HG03135 (cell line): ENCODE data around the gene NPC1L1.
"Not testable (repeated sequence)": the region's sequence is repeated elsewhere in the genome, so short reads cannot be mapped to it uniquely, and the experiment has no call there.

Experiments
- ATAC-seq: cut with Tn5 transposase; IDR thresholded peaks from one replicate; pipeline ENCODE4 v1.9.1; 2021; ENCODE audit warnings: mild to moderate bottlenecking, moderate library complexity; ENCODE audit not compliant: unreplicated experiment

Gene NPC1L1

DNA sequence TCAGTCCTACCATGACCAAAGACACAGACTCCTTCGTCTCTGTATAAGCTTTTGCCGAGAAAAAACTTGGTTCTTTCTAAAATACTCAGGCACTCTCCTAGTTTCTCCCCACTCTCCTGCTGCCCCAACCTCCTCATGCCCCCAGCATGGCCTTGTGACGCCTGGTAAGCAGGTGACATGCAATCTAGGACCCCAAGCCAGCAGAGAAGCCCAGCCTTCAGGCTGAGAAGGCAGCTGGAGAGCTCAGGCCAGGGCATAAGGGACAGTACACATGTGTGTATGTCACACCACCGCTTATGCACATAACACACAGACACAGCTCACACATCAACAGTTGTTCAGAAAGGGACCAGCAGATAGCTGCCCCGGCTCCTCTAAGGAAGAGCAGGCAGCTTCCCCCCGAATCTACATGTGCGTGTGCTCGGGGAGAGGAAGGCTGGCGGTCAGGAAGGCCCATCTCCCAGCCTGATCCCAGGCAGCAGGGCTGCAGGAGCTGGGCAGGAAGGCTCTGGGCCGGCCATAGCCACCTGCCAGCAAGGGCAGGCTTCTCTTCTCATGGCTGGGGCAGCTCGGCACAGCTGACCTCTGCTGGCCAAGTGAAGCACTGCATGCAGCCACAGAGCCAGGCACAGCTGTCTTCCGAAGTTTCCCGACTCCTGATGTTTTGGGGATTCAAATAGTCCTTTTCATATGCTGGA lies 24.1 kb upstream of the NPC1L1 start:
- ATAC-seq = no peak

DNA sequence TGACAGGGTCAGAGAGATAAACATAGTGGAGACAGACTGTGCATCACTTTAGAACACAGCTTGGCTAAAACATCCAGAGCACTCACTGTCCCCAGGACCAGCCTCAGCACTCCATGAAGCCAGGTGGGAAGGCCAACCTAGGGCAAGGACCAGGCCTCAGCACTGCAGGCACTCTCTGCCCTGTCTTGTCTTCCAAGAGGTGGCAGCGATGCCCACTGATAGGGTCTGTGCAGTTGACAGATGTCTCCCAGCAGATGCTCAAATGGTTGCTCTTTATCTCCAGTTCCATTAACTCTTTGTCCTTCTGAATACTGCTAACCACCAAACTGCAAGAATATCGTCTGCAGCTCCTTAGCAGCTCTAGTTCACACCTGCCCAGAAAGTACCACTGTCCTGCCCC lies 23.5 kb upstream of the NPC1L1 start:
- ATAC-seq = no peak

DNA sequence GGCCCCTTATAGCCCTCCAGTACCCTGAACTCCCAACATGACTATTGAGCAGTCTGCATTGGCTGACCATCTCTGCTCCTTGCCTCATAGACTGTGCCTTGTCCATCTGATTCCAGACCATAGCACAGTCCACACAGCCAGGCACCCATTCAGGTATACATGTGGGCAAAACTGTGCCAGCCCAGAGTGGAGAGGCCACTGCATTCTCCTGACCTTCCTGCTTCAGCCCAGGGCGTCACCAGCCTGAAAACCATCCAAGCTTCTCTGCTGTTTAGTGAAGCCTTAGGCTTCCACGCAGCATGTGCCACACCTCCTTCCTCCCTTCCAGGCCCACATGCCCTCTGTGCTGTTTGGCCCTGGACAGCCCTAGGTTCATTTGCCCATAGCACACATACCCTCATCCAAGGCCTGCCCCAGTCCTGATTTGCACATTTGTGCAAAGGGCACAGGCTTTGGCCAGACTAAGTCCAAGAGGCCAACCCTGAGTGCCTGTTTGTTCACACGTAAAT lies 22.1 kb upstream of the NPC1L1 start:
- no peak for ATAC-seq

DNA sequence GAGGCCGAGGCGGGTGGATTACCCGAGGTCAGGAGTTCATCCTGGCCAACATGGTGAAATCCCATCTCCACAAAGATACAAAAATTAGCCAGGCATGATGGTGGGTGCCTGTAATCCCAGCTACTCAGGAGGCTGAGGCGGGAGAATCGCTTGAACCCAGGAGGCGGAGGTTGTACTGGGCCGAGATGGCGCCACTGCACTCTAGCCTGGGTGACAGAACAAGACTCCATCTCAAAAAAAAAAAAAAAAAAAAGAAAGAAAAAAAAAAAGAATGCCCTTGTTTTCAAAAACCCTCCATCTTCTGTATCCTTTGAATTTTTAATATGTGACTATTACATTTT lies 21.5 kb upstream of the NPC1L1 start:
- not testable (repeated sequence) for ATAC-seq

DNA sequence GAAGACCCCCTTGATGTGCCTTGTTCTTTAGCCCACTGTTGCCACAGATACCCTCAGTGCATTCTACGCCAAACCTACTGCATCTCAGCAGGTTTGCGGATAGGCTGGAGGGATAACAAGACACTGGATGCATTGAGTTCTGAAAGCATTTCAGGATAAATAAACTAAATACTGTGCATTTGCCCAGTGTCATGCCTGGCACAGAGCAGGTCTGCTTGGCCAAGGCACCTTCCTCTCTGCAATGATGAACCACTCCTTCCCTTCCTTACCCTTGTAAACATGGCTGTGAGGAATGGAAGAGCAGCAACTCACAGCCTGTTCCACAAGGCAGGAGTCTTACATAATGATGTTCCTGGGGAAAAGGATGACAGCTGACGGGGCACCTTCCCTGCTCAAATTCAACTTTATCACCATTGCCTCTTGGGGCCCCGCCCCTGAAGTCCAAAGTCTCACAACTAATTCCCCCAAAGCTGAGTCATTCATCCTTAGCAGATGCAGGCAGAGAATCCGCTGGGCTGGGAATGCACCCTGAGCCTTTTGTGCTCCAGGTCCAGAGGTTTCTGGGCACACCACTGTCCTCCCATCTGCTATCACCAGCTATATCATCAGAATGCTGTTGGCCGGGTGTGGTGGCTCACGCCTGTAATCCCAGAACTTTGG lies 21.0 kb upstream of the NPC1L1 start:
- ATAC-seq = no peak

DNA sequence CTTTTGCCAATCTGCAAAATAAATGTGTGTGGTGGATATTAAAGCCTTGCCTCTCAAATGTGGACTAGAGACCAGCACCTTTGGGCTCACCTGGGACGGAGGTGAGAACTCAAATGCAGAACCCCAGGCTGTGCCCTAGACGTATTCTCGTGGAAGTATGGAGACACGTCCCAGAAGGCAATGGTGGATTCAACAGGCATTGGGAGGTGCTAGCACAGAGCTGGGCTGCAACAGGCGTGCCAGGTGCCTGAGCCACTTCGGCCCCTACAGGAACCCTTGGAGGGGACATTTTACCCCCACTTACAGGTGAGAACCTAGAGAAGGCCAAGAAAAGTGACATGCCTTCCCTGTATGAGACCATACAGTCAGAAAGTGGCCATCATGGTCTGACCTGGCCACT lies 20.4 kb upstream of the NPC1L1 start:
- ATAC-seq = no peak

DNA sequence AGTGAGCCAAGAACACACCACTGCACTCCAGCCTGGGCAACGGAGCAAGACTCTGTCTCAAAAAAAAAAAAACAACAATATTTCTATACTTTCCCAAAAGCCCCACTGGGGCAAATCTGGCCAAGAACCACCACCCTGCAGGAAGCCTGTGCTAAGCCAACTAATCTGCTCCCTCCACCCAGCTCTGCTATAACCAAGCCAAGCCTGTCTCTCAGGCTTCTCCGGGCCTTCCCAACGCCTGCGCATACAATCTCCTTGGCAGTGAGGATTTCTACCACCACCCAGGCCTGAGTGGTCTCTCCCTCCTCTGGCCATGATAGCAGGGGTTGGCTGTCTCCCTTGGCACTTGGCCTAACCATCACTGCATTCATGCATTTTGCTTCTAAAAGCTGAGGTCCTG lies 18.4 kb upstream of the NPC1L1 start:
- ATAC-seq = no peak

DNA sequence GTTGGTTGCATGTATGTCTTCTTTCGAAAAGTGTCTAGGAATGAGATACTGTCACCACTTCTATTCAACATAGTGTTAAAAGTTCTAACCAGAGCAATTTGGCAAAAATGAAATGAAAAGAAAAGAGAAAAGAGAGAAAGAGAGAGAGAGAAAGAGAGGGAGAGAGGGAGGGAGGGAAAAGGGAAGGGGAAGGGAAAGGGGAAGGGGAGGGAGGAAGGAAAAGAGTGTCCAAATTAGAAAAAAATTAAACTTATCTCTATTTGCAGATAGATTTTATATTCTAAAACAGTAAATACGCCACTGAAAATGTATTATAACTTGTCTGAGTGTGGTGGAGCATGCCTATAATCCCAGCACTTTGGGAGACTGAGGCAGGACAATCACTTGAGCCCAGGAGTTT lies 16.4 kb upstream of the NPC1L1 start:
- ATAC-seq = no peak

DNA sequence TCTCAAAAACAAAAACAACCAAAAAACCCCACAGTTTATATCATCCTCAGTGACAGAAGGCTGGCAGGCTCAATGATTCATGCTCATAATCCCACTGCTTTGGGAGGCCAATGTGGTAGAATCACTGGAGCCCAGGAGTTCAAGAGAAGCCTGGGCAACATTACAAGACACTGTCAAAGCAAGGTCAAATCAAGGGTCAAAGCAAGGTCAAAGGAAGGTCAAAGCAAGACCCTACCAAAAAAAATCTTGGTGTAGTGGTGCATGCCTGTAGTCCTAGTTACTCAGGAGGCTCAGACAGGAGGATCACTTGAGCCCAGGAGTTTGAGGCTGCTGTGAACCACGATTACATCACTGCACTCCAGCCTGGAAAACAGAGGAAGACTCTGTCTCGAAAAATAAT lies 14.2 kb upstream of the NPC1L1 start:
- no peak for ATAC-seq

DNA sequence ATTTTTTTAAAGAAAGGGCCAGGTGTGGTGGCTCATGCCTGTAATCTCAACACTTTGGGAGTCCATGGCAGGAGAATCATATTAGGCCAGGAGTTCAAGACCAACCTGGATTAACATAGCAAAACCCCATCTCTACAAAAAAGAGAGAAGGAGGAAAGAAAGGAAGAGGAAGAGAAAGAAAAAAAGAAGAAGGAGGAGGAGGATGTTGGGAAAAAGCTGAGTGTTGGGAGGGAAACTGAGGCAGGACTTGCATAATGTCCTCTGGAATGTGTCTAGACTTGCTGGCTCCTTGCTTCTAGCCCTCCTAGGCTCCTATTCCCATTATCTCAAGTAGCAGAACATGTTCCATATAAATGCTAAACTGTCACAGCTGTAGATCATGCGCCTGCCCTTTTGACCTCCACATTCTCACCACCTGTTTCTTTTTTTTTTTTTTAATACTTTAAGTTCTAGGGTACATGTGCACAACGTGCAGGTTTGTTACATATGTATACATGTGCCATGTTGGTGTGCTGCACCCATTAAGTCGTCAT lies 11.4 kb upstream of the NPC1L1 start:
- ATAC-seq = not testable (repeated sequence)

DNA sequence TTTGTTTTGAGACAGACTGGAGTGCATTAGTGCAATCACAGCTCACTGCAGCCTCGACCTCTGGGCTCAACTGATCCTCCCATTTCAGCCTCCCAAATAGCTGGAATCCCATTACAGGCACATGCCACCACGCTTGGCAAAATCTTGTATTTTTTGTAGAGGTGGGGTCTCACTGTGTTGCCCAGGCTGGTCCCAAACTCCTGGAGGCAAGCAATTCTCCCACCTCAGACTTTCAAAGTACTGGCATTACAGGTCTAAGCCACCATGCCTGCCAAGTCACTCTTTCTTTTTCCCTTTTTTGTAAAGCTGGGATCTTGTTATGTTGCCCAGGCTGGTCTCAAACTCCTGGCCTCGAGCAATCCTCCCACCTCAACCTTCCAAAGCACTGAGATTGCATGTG lies 8.3 kb upstream of the NPC1L1 start:
- no peak for ATAC-seq

DNA sequence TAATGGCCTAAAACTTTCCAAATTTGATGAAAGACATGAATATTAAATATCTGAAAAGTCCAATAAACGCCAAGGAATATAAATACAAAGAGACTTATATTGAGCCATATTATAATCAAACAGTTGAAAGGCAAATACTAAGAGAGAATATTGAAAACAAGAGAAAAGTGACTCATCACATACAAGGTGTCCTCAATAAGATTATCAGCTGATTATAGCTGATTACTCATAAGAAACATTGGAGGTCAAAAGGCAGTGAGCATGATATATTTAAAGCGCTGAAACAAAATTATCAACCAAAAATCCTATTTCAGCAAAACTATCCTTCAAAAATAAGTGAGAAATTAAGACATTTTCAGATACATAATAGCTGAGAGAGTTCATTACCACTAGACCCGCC lies 7.8 kb upstream of the NPC1L1 start:
- no peak for ATAC-seq

DNA sequence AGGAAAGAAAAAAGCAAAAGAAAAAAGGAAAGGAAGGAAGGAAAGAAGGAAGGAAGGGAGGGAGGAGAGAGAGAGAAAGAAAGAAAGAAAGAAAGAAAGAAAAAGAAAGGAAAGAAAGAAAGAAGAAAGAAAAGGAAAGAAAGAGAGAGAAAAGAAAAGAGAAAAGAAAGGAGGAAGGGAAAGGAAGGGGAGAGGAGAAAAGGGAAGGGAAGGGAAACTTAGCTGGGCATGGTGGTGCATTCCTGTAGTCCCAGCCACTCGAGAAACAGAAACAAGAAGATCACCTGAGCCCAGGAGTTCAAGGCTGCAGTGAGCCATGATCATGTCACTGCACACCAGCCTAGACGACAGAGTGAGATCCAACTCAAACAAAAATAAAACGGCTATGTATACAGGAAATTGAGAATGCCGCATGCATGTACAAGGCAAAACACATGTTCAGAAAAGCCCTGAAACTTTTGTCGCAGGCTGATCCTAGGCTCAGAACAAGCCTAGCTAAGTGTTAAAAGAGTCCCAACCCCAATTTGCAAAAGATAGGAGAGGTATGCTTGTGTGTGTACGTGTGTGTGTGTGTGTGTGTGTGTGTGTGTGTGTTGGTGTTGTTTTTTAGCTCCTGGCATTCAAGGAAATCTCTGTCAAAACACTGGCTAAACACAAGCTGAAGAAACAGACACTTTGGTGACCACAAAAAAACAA lies 6.6 kb upstream of the NPC1L1 start:
- ATAC-seq = no peak

DNA sequence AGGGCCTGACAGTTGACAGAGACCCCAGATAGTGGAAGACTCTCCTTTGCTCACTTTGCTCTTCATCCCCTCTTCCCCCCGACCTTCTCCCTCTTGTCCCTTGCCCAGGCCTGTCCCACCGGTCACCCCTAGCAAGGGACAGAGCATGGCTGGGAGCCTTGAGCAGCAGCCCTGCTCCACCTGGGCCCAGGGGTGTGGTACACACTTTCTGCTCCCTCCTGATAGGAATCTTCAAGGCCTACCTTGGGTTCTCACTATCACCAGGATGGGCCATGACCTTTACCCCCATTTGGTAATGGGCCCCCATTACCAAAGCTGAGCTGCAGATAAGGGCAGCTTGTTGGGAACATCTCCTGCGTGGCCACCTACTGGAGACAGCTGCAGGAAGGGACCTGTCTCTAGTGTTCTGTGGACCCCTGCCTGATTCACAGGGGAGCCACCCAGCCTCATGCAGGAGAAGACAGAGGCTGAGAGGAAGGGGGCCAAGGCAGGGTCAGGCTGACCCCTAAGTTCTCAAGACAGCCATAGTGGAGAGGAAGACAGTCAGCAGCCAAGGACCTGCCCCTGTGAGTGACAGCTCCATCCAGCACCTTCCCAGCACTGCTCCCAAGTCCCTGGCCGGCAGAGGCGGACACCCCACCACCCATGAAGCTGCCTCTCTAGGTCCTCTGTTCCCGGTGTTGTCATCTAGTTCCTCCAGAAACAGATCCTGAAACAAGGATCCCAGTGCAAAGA lies 913 bp upstream of the NPC1L1 start:
- no peak for ATAC-seq

DNA sequence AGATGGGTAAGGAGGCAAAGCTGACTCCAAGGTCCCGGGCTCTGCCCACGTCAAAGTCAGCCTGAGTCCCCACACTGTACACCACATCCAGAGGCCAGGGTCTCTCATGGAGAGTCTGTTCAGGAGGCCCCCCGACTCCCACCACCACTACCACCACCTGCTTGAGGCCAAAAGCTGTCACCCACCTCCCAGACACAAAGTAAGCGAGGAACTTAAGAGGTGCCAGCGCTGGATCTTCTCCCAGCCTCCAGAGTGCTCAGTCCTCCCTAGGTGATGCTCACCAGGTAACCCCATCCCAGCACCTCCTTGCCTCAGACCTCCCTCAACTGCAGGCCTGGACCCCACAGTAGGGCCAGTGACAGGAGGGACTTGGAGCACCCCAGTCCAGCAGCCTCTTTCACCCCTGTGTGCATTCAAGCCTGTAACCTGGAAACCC lies 520 bp downstream of the NPC1L1 start:
- no peak for ATAC-seq

DNA sequence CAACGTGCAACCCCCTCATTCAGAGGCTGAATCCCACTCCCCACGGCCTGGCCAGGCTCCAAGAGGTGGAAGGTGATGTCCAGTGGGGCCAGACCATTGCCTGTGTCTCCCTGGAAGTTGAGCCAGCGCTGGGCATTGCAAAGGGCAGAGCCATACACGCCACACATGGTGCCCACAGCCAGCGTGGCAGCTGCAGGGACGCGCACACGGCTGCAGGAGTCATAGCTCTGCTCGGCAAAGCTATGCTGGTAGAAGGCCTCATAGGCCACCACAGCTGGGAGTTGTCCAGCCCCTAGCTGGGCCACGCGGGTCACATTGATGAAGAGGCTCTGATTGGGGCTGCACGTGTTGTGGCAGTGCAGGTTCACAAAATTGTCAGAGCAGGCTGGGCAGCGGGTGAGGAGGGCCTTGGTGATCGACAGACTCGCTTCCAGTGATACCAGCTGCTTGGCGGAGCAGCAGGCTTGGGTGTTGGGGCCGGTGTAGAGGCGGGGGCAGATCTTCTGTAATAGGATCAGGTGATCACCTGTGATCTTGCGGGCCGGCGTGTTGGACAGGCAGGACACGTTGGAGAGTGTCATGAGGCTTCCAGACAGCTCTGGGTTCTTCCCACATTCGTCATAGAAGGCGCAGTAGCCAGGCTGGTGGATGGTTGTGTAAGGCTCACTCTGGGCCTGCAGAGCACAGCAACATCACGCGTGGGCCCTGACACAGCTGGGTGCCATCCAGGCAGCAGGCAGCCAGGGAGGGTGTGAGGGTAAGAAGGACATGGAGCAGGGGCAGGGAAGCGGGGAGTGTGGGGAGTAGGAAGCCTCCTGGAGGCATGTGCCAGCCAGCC lies 1.2 kb downstream of the NPC1L1 start:
- ATAC-seq = no peak

DNA sequence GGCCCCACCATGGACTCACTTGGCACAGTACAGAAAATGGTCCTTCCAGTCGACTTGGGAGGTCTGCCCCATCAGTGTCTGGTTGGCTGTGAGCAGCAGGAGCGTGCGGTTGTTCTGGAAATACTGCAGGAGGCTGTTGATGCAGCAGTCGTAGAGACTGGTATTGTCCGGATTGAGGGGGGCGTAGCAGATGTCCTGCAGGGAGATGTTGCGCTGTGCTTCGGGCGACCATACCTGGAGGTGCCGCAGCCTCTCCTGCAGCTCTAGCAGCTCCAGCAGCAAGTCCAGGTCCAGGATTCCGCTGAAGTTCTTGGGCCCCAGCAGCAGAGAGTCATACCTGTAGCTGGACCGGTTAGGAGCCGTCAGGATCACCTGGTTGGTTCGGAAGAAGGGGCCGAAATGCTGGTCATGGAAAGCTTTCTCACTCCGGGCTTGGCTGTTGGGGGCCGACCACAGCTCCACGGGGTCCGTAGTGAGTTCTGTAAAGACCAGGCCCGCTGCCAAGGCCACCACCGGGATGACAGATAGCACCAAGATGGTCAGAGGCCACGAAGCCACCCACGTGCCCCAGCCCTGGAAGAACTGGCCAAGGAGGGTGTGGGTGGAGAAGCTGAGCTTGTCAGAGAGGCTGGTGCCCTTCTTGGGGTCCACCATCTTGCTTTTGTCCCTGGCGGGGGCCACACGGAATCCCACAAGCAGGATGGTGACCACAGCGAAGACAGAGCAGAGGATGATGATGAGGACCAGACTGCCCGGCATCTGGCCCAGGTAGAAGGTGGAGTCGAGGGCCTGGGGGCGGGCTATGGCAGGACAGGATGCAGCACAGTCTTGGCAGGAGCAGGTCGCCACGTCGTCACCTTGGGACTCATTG lies 2.1 kb downstream of the NPC1L1 start:
- ATAC-seq = no peak

DNA sequence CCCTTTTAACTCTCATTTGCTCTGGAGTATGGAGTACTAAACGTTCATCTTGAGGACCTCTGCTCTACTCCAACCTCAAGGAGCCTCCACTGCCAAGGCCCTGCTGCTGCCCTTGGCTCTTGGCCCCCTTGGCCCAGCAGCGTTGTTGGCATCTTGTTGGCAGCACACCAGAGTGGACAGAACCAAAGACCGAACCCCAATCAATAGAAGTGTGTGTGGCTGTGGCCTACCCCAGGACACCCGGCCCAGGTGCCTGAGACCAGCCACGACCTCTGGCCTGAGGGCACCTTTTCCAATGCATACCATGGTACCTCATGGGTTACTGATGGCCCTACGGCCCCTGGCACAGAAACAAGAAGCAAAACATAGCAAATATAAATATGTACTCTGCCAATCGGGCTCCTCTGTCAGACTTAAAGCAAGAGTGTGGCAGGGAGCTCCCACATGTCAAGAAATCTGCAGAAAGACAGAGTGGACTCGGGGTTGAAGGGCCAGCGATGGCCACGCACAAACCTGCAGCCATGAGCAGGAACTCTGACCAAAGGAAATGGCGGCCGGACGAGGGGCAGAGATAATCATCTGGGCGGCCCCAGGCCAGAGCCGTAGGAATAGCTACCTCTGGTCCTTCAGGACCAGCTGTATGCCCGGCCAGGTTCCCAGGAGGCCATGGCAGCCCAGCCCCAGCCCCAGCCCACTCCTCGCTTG lies 2.9 kb downstream of the NPC1L1 start:
- no peak for ATAC-seq

DNA sequence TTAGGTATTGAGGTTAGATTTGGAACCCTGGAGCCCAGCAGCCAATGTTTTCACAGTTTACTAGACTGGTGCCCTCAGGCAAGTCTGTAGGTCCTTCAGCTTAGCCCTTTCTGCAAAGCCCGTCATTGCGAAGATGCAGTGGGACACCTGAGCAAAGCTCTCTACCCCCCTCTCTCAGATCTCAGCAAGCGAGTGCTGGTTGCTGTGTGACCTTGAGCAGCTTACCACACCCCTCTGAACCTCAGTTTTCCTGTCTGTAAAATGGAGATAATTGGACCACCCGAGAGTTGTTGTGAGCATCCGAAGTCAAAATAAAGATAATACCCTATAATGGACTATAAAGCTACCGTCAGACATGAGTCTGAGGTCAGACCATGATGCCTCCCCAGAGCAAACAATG lies 3.7 kb downstream of the NPC1L1 start:
- no peak for ATAC-seq
